ENCODE measurements around the gene ARHGAP45. TPM values are rescaled to one million over a fixed set of nuclear protein-coding genes. Genes with fewer than 3 reads are reported as not detected.
A peak's percentile ranks its signal among the peaks of the same experiment; 100 is the strongest.
"Not testable (repeated sequence)": the region's sequence is repeated elsewhere in the genome, so short reads cannot be mapped to it uniquely, and the experiment has no call there.

ARHGAP45 gene
- total RNA-seq, 1 donor = 0.18 TPM

DNA sequence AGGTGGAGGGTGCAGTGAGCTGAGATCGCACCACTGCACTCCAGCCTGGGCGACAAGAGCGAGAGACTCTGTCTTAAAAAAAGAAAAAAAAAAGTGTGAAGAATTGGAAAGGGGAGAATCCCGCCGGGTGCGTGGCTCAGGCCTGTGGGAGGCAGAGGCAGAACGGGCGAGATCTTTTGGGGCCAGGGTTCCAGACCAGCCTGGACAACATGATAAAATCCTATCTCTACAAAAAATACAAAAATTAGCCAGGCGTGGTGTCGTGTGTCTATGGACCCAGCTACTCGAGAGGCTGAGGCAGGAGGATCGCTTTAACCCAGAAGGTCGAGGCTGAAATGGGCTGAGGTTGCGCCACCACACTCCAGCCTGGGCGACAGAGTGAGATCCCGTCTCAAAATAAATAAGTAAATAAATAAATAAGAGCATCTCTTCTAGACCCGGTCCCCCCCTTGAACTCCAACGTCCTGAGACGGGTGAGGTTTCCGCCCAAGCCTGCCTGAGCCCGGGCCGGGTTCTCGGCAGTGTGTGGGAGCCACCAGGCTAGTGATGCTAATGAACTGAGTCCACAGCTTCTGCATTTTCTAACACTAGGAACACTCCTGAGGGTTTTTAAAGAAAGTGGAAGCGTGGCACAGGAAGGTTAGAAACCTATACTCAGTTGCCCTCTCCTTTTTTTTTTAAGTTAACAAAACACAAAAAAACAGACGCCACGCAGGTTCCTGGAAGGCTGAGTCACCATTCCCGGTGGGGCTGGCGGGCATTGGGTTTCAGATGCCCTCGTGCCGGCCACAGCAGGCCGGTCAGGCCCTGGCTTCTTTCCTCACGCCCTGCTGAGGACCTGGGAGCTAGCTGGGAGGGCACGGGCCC lies 58.9 kb downstream of the ARHGAP45 start:
- DNase-seq (ENCODE audit: low read depth) = peak; percentile 19
- no peak overlapping the region for H3K4me3 ChIP-seq (ENCODE audit: low read depth, low read length)
- TF ChIP-seq, protein P1, sequence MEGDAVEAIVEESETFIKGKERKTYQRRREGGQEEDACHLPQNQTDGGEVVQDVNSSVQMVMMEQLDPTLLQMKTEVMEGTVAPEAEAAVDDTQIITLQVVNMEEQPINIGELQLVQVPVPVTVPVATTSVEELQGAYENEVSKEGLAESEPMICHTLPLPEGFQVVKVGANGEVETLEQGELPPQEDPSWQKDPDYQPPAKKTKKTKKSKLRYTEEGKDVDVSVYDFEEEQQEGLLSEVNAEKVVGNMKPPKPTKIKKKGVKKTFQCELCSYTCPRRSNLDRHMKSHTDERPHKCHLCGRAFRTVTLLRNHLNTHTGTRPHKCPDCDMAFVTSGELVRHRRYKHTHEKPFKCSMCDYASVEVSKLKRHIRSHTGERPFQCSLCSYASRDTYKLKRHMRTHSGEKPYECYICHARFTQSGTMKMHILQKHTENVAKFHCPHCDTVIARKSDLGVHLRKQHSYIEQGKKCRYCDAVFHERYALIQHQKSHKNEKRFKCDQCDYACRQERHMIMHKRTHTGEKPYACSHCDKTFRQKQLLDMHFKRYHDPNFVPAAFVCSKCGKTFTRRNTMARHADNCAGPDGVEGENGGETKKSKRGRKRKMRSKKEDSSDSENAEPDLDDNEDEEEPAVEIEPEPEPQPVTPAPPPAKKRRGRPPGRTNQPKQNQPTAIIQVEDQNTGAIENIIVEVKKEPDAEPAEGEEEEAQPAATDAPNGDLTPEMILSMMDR (IDR thresholded peaks at IDR 0.05; ENCODE audit: insufficient read depth, low read length) = no peak

DNA sequence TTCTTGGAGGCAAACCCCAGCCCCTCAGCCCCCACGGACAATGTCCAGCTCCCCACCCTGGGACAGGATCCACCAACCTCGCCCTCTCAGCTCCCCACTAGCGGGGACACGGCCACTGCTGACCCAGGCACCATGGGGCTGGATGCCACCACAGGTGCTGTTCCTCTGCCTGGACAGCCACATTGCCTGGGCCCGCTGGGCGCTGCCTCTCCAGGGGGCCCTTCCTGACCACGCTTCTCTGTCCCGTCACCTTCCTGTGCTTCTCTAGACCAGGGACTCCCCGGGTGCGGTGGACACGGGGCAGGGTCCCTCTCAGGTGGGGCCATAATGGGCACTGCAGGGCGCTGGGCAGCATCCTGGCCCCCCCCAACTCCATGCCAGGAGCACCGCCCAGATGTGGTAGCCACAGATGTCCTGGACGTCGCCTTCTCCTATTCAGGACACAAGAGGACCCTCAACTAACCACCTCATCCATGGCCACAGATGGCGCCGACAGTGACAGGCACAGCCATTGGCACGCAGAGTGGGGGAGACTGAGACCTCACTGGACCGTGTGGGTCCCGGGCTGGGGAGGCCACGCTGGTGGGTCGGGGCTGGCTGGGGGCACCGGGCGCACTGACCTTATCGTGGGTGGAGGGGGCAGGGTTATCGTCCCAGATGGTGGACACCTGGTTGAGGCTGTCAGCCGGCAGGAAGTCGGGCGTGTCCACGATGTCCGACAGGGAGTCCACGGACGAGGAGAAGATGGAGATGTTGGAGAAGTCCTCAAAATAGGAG lies 60.2 kb downstream of the ARHGAP45 start:
- TF ChIP-seq, protein P1 (IDR thresholded peaks at IDR 0.05; ENCODE audit: insufficient read depth, low read length) = no peak
- DNase-seq (ENCODE audit: low read depth) = no peak
- no peak overlapping the region for H3K4me3 ChIP-seq (ENCODE audit: low read depth, low read length)

DNA sequence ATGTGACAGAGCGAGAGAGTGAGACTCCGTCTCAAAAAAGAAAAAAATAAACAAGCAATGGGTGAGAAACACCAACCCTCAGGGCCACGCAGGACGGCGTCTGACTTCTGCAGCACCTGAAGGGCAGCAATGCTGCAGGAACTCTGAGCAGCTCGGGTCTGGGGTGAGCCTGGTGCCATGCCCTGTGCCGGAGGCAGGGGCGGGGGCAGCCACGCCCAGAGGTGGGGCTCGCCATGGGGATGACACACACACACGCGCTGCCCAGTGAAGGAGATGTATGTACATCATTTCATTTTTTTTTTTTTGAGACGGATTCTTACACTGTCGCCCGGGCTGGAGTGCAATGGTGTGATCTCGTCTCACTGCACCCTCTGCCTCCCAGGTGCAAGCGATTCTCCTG lies 61.1 kb downstream of the ARHGAP45 start:
- no peak overlapping the region for H3K4me3 ChIP-seq (ENCODE audit: low read depth, low read length)
- TF ChIP-seq, protein P1 (IDR thresholded peaks at IDR 0.05; ENCODE audit: insufficient read depth, low read length) = no peak
- no peak for DNase-seq (ENCODE audit: low read depth)

DNA sequence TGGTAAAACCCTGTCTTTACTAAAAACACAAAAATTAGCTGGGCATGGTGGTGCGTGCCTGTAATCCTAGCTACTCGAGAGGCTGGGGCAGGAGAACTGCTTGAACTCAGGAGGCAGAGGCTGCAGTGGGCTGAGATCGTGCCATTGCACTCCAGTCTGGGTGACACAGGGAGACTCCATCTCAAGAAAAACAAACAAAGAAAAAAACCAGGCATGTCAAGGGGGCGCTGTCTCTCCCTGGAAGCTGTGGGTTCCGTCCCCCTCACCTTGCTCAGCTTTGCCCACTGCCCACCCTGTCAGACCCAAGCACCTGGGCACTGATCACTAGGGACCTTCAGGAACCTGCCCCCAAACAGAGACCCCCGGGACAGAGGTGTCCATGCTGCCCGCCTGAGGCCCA lies 62.1 kb downstream of the ARHGAP45 start:
- not testable (repeated sequence) for DNase-seq (ENCODE audit: low read depth)

DNA sequence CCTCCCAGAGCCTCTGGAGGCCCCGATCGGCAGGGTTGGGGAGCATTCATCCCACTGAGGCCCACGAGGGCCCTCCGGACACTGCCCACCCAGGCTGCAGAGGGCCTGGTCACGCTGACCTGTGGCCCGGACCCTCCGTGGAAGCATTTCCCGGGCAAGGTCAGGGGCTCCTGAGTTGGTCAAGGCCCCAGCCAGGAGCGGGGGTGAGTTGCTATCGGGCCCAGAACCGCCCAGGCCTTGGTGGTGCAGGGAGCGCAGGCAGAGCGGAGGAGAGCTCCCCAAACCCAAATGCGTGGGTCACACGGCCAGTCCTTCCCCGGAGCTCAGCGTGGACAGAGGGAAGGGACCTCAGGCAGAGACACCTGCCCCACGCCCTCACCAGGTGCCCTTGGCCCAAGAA lies 62.6 kb downstream of the ARHGAP45 start:
- TF ChIP-seq, protein P1 (IDR thresholded peaks at IDR 0.05; ENCODE audit: insufficient read depth, low read length) = no peak
- no peak for DNase-seq (ENCODE audit: low read depth)
- H3K4me3 ChIP-seq (ENCODE audit: low read depth, low read length) = peak overlapping the region; percentile 90

More for the DNA sequence above, 62.1 kb downstream of the ARHGAP45 start:
- not testable (repeated sequence) for H3K4me3 ChIP-seq (ENCODE audit: low read depth, low read length)

DNA sequence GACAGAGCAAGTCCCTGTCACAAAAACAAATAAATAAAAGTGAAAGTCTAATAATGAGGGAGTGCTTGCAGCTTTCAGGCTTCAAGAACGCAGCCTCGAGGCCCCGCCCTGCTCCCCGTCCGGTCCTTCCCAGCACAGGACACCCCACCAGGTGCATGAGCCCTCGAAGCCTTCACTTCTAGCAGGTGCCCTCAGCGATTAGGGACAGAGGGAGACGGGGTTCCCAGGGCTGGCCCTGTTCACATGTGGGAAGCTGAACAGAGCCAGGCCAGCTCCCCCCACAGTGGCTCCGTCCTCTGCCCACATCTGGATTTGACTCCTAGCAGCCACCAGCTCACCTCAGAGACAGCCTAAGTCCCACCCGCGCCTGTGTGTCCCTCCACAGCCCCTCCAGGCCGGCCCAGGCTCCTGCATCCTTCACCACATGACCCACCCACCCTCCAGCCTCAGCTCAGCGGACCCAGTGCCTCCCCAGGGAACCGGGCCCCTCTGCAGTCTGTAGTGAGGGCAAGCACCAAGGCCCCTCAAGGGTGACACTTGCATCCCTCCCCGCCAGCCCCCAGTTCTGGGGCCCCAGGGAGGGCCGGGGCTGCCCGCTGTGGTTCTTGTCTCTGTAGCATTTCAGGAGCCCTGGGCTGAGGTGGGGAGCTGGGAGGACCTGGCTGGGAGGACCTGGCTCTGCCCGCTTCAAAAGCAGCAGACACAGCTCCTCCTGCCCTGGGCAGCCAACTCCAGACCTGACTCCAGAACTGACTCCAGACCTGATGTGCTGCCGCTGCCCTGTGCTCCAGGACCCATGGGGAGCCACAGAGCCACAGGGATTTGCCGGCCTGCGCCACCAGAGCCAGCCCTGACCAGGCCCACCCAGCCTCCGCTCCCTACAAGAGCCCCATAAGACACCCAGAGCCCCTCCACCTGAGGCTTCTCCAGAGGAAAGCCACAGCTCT lies 64.1 kb downstream of the ARHGAP45 start:
- TF ChIP-seq, protein P1 (IDR thresholded peaks at IDR 0.05; ENCODE audit: insufficient read depth, low read length) = no peak
- peak overlapping the region; percentile 90 for H3K4me3 ChIP-seq (ENCODE audit: low read depth, low read length)
- peak; percentile 21 for DNase-seq (ENCODE audit: low read depth)
